ENCODE results near the gene NOL7. TPM values are rescaled to one million over a fixed set of nuclear protein-coding genes. Genes with fewer than 3 reads are reported as not detected.
A peak's percentile ranks its signal among the peaks of the same experiment; 100 is the strongest.

NOL7 gene
- total RNA-seq, 4 donors from 2014 or later = 108 to 187 (median 125) TPM

GRCh38 chr6:13572951-13573654 lies 42.0 kb upstream of the NOL7 start:
- Histone ChIP-seq H3K4me1 (peaks cover 0 to 18% (median 3%) of the 10 kb centered on the region in 4 donors), H3K36me3 (no peaks in the 10 kb centered on the region), H3K27ac (peak overlapping the region in 3 of 4 donors; percentile 96 to 98 (median 98)), H3K4me3 (peak overlapping the region in 3 of 4 donors; percentile 81 to 91 (median 88)), H3K27me3 (no peaks in the 10 kb centered on the region), H3K9me3 (no peaks in the 10 kb centered on the region)
- 78 to 83% methylated on average over 16 of the region's 16 CpGs for WGBS, 2 donors
- DNase-seq (ENCODE audit: low spot score in 2 of 2) = no peak
- TF ChIP-seq CTCF (IDR thresholded peaks at IDR 0.05) (no peak), POLR2A (IDR thresholded peaks at IDR 0.05) (no peak), EP300 (IDR thresholded peaks at IDR 0.05) (no peak)

GRCh38 chr6:13573669-13574110 lies 41.4 kb upstream of the NOL7 start:
- TF ChIP-seq EP300 (IDR thresholded peaks at IDR 0.05) = no peak
- TF ChIP-seq CTCF (IDR thresholded peaks at IDR 0.05) = no peak
- no peak for TF ChIP-seq POLR2A (IDR thresholded peaks at IDR 0.05)
- Histone ChIP-seq H3K27ac (peak overlapping the region; percentile 89 to 98 (median 97)), H3K36me3 (no peaks in the 10 kb centered on the region), H3K4me3 (peak overlapping the region; percentile 71 to 91 (median 84)), H3K4me1 (peaks cover 0 to 18% (median 3%) of the 10 kb centered on the region in 4 donors), H3K27me3 (no peaks in the 10 kb centered on the region), H3K9me3 (no peaks in the 10 kb centered on the region)
- WGBS, 2 donors = 4 to 7% methylated on average over 14 of the region's 14 CpGs
- DNase-seq (ENCODE audit: low spot score in 2 of 2) = no peak

GRCh38 chr6:13574149-13574570 lies 41.0 kb upstream of the NOL7 start:
- no peaks in the 10 kb centered on the region for H3K36me3 ChIP-seq
- peak overlapping the region; percentile 89 to 98 (median 97) for H3K27ac ChIP-seq
- peaks cover 0 to 18% (median 3%) of the 10 kb centered on the region in 4 donors for H3K4me1 ChIP-seq
- peak; percentile 79 to 80 for DNase-seq (ENCODE audit: low spot score in 2 of 2)
- whole genome bisulfite sequencing, 2 donors = 0 to 3% methylated on average over 7 to 42 of the region's 46 CpGs
- H3K9me3 ChIP-seq = no peaks in the 10 kb centered on the region
- peak overlapping the region; percentile 71 to 91 (median 84) for H3K4me3 ChIP-seq
- peak; percentile 49 to 88 (median 75) for TF ChIP-seq CTCF (IDR thresholded peaks at IDR 0.05)
- TF ChIP-seq POLR2A (IDR thresholded peaks at IDR 0.05) = peak in 1 of 2 donors; percentile 14
- TF ChIP-seq EP300 (IDR thresholded peaks at IDR 0.05) = no peak
- no peaks in the 10 kb centered on the region for H3K27me3 ChIP-seq

GRCh38 chr6:13574571-13575376 lies 40.4 kb upstream of the NOL7 start, which contains the start of gene SIRT5:
TSS of gene SIRT5 (plus strand) at chr6:13574601. CDS start at chr6:13584111, 9,510 bp downstream.
- Histone ChIP-seq H3K36me3 (peaks cover 0 to 2% (median 0%) of the 10 kb centered on the region in 3 donors), H3K27ac (peak within 1 kb of the TSS; percentile 89 to 98 (median 97)), H3K27me3 (no peaks in the 10 kb centered on the region), H3K4me1 (peaks cover 0 to 18% (median 3%) of the 10 kb centered on the region in 4 donors), H3K9me3 (no peaks in the 10 kb centered on the region), H3K4me3 (peak within 1 kb of the TSS; percentile 71 to 91 (median 84))
- WGBS, 2 donors = 0 to 1% methylated on average over 29 to 30 of the region's 52 CpGs
- TF ChIP-seq CTCF (IDR thresholded peaks at IDR 0.05) = peak in 2 of 5 experiments; percentile 65
- peak in 1 of 2 donors; percentile 76 for TF ChIP-seq EP300 (IDR thresholded peaks at IDR 0.05)
- TF ChIP-seq POLR2A (IDR thresholded peaks at IDR 0.05) = peak in 1 of 2 donors; percentile 69
- DNase-seq (ENCODE audit: low spot score in 2 of 2) = peak; percentile 46 to 47
